GM21447 (cell line): ENCODE data around the gene DOLPP1.

Experiments used
- ATAC-seq: cut with Tn5 transposase; IDR thresholded peaks from one replicate; pipeline ENCODE4 v1.9.1; 2021; ENCODE audit not compliant: unreplicated experiment

The DOLPP1 gene

GRCh38 chr9:129093602-129094386 lies 12.9 kb downstream of the DOLPP1 start:
- no peak for ATAC-seq

- ATAC-seq, result no peak
These were observed 13.7 kb downstream of the DOLPP1 start for GRCh38 chr9:129094387-129095169.

GRCh38 chr9:129095170-129095667 lies 14.3 kb downstream of the DOLPP1 start:
- ATAC-seq, result no peak

GRCh38 chr9:129095908-129096307 lies 15.0 kb downstream of the DOLPP1 start:
- ATAC-seq, result no peak

GRCh38 chr9:129097671-129098306 lies 16.9 kb downstream of the DOLPP1 start:
- no peak for ATAC-seq

- ATAC-seq, result no peak
These were observed 17.4 kb downstream of the DOLPP1 start for GRCh38 chr9:129098328-129098727.

- ATAC-seq, result no peak
These were observed 19.7 kb downstream of the DOLPP1 start for GRCh38 chr9:129100383-129101169.

- no peak for ATAC-seq
These were observed 20.4 kb downstream of the DOLPP1 start for GRCh38 chr9:129101279-129101678.

GRCh38 chr9:129102095-129102525 lies 21.2 kb downstream of the DOLPP1 start:
- no peak for ATAC-seq

- ATAC-seq, result no peak
These were observed 22.1 kb downstream of the DOLPP1 start for GRCh38 chr9:129102791-129103594.

- no peak for ATAC-seq
These were observed 22.7 kb downstream of the DOLPP1 start for GRCh38 chr9:129103595-129103965.

- ATAC-seq, result no peak
These were observed 23.1 kb downstream of the DOLPP1 start for GRCh38 chr9:129104051-129104450.

- ATAC-seq, result no peak
These were observed 25.2 kb downstream of the DOLPP1 start for GRCh38 chr9:129105857-129106694.

GRCh38 chr9:129107651-129108050 lies 26.7 kb downstream of the DOLPP1 start:
- ATAC-seq, result no peak

GRCh38 chr9:129108083-129108804 lies 27.3 kb downstream of the DOLPP1 start:
- ATAC-seq, result no peak

- no peak for ATAC-seq
These were observed 28.1 kb downstream of the DOLPP1 start for GRCh38 chr9:129108805-129109536.

- no peak for ATAC-seq
These were observed 28.6 kb downstream of the DOLPP1 start for GRCh38 chr9:129109537-129109903.
